ENCODE data around the gene SYP.

GRCh38 chrX:49147282-49147681 is 52.7 kb downstream of the SYP start:
- TF ChIP-seq ATF2 (CRISPR knock-in tag; IDR thresholded peaks at IDR 0.05; ENCODE audit: borderline replicate concordance, low read depth) (no peak), CTCF (IDR thresholded peaks at IDR 0.05) (no peak), HMGXB4 (CRISPR knock-in tag; IDR thresholded peaks at IDR 0.05) (no peak), AR (CRISPR knock-in tag; IDR thresholded peaks at IDR 0.05) (no peak), ZBTB21 (CRISPR knock-in tag; IDR thresholded peaks at IDR 0.05; ENCODE audit: borderline replicate concordance) (no peak), SMAD4 (CRISPR knock-in tag; IDR thresholded peaks at IDR 0.05) (no peak), ERG (CRISPR knock-in tag; IDR thresholded peaks at IDR 0.05) (no peak), SMAD3 (CRISPR knock-in tag; IDR thresholded peaks at IDR 0.05; ENCODE audit: borderline replicate concordance) (no peak), USF2 (CRISPR knock-in tag; IDR thresholded peaks at IDR 0.05) (no peak)
